D721Med (cell line): Measurements from ENCODE around the gene CHN2.

ENCODE experiments used
- DNase-seq: peaks from one replicate; pipeline ENCODE4 v3.0.0; 2011; ENCODE audit warnings: low spot score; ENCODE audit not compliant: insufficient read length
- FAIRE-seq: peaks from 2 replicates; lab custom pipeline; 2011; peaks lifted over from hg19 to GRCh38; lab: Jason Lieb, UNC
- TF ChIP-seq, protein P1 (sequence below): IDR thresholded peaks from 2 replicates; pipeline ENCODE4 v1.5.1; 2012; ENCODE audit warnings: mild to moderate bottlenecking, control low read depth; ENCODE audit not compliant: insufficient read depth; ENCODE audit errors: missing control alignments

CHN2 gene

DNA sequence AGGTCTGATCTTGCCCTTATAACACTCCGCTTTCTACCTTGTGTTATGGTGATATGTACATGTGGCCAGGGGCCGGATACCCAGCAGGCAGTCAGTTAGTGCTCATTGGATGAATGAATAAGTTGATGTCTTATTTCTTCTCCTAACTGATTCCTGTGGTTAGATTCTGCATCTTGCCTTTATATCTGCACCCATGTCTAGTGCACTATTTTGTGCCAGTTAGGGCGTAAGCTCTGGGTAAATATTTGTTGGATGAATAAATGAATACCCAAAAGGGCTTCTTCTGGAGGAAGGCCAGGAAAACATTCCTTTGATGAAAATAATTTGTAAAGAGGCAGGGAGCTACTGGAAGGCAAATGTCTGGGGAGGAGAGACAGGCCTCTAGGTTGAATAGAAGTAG is 148.2 kb downstream of the CHN2 start:
- FAIRE-seq = no peak
- TF ChIP-seq, protein P1, sequence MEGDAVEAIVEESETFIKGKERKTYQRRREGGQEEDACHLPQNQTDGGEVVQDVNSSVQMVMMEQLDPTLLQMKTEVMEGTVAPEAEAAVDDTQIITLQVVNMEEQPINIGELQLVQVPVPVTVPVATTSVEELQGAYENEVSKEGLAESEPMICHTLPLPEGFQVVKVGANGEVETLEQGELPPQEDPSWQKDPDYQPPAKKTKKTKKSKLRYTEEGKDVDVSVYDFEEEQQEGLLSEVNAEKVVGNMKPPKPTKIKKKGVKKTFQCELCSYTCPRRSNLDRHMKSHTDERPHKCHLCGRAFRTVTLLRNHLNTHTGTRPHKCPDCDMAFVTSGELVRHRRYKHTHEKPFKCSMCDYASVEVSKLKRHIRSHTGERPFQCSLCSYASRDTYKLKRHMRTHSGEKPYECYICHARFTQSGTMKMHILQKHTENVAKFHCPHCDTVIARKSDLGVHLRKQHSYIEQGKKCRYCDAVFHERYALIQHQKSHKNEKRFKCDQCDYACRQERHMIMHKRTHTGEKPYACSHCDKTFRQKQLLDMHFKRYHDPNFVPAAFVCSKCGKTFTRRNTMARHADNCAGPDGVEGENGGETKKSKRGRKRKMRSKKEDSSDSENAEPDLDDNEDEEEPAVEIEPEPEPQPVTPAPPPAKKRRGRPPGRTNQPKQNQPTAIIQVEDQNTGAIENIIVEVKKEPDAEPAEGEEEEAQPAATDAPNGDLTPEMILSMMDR = no peak
- DNase-seq = no peak

DNA sequence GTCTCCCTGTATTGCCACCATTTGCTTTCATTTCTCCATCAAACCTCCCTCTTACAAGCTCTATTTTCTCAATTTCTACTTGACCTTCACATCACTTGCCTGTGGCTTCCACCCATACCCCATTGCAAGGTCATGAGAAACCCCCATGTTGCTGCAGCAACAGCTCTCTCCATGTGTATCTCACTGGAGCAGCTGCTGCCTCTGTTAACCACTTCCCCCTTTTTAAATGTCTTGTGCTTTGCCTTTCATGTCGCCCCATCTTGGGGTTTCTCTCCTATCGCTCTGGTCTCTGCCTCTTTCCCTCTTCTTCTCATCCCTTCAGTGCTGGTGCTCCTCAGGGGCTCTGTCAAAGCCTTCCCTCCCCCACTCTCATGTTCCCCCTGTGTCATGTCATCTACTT is 148.8 kb downstream of the CHN2 start:
- FAIRE-seq (no peak), DNase-seq (no peak)
- TF ChIP-seq, protein P1 = no peak

DNA sequence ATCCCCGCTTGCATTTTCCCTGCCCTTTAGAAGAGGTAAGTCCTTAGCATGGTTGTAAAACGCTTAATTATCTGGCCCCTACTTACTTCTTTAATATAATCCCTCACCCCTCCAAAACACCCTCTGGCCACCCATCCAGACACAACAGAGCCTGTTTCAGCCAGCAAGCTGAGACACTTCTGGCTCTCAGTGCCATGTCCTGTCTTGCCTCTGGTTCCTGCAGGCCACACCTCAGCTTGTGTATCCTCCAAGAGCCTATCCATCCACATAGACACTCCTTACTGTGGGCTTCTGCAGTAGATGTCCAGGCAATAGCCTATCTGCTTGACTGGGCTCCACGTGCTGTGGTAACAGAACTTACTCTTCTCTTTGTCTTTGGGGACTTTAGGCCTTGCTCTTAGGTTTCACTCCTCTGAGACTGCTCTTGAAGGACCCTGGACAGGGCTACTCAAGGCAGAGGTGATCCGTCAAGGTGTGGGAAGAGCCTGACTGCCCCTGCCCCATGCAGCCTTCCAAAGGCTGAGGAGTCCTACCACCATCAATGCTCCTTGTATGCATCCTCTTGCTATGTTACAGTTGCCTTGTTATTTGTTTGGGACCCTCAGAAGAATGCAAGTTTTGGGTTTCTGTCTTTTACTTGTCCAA is 149.9 kb downstream of the CHN2 start:
- TF ChIP-seq, protein P1 = no peak
- FAIRE-seq (no peak), DNase-seq (no peak)

DNA sequence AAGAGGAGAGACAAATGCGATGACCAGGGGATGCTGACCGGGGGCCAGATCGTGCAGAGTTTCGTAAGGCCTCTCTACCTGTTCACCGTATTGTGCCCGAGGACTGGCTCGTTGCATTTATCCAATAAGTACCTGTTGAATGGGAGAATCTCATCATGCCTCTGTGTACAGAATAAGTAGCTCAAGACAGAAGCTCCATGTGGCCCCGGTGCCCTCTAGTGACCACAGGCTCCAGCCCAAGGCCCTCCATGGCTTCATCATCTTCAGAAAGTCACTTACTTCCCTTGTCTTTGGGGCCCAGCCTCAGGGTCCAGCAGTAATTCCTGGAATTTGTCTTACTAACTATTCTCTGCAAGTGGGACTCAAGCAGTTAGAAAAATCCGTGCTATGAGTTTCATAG is 151.0 kb downstream of the CHN2 start:
- FAIRE-seq (no peak), DNase-seq (no peak)
- TF ChIP-seq, protein P1 = peak; percentile 42

DNA sequence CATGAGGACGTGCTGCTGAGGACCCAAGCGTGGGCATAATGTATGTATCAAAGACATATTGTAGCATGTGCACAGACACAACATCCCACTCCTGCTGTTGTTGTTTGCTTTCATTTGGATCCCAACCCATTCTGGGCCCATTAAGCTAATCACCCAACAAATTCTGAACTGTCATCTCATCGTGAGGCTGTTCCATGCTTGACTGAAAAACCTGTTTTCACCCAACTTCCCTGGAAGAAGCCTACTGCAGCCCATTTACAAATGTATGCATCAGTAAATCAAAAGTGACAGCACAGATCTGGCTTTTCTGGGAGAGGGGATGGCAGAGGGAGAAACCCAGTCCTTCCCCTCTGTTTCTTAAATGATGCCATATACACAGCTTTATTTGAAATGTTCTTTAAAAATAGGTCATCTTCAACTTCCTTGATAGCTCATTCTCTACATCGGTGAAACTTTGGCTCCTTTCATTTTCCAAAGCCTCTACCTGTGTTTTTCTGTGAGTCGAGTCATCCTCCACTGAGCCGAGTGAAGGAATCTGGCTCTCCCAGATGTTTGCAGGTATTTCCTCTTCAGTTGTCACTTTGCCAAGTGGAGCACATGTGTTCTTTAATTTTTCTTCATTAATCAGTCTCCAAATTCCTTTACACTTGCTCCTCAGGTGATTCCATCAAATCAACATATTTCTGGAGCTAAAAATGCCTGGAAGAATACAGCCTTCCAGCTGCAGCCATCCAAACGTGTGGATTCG is 151.8 kb downstream of the CHN2 start:
- DNase-seq (no peak), FAIRE-seq (no peak)
- TF ChIP-seq, protein P1 = no peak

DNA sequence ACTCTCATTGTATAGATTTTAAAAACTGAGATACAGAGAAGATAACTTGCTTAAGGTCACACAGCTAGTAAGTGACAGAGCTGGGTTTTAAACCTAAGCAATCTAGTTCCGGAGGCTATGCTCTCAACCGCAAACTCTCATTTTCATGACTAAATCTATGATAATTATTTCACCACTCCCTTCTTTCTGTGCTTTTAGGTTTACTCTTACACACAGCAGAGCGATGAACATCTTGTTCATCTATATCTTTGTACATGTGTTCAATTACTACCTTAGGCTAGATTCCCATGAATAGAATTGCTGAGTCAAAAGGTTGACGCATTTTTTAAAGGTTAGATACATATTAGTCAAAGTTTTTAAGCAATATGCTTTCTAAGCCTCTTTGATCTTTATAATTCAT is 154.8 kb downstream of the CHN2 start:
- DNase-seq (no peak), FAIRE-seq (no peak)
- TF ChIP-seq, protein P1 = no peak

DNA sequence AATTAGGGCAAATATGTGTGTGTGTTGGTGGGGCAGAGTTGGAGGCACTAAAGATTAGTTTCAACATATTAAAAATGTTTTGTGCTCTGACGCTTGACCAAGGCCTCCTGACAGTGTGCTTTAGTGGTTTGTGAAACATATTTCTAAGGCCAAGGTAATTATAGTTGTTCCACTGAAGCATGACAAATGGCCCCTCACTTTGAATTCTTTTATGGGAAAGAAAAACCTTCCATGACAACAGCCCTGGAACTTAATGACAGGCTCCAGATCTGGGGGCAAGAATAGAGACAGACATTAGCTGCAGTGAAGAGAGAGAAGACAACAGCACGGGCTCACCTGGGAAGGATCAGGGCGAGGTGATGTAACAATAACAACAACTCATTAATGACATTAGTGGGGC is 155.8 kb downstream of the CHN2 start:
- no peak for DNase-seq
- no peak for FAIRE-seq
- TF ChIP-seq, protein P1 = no peak
